Stomach (tissue), 4 donors: ENCODE results near the gene PKLR.
"Not testable (repeated sequence)": the region's sequence is repeated elsewhere in the genome, so short reads cannot be mapped to it uniquely, and the experiment has no call there.

Experiments
- POLR2A ChIP-seq, 4 donors: fragments of 450-650 bp; IDR thresholded peaks; one replicate each; pipeline ENCODE4 v1.6.1; 2016; ENCODE audit warnings: antibody characterized with exemption in 4 of 4, control low read depth in 2 of 4, mild to moderate bottlenecking in 1 of 4, moderate library complexity in 1 of 4
- POLR2AphosphoS5 ChIP-seq, 3 donors: sonication (generic); formaldehyde crosslinking; IDR thresholded peaks; one replicate each; pipeline ENCODE4 v1.6.1; 2016; ENCODE audit warnings: antibody characterized with exemption in 3 of 3
- TF ChIP-seq, protein P1 (sequence below), 7 experiments: fragments of 450-650 bp in 4 of 7; fragments of 200-600 bp in 3 of 7; sonication (generic) in 3 of 7; IDR thresholded peaks; one replicate each; pipeline ENCODE4 v1.5.1; 2016 to 2019; ENCODE audit warnings: antibody characterized with exemption in 7 of 7, control low read depth in 2 of 7, mild to moderate bottlenecking in 1 of 7

DNA sequence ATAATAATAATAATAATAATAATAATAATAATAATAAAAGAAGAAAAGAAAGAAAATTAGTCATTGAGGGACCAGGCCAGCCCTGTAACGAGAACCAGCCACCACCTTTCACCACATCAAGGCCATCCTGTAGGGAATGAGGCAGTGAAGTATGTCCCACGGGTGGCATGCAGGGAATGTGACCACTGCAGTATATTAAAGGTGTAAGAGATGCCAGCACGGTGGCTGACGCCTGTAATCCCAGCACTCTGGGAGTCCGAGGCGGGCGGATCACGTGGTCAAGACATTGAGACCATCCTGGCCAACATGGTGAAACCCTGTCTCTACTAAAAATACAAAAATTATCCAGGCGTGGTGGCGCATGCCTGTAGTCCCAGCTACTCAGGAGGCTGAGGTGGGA, 10.2 kb downstream of the PKLR start:
- TF ChIP-seq, protein P1, sequence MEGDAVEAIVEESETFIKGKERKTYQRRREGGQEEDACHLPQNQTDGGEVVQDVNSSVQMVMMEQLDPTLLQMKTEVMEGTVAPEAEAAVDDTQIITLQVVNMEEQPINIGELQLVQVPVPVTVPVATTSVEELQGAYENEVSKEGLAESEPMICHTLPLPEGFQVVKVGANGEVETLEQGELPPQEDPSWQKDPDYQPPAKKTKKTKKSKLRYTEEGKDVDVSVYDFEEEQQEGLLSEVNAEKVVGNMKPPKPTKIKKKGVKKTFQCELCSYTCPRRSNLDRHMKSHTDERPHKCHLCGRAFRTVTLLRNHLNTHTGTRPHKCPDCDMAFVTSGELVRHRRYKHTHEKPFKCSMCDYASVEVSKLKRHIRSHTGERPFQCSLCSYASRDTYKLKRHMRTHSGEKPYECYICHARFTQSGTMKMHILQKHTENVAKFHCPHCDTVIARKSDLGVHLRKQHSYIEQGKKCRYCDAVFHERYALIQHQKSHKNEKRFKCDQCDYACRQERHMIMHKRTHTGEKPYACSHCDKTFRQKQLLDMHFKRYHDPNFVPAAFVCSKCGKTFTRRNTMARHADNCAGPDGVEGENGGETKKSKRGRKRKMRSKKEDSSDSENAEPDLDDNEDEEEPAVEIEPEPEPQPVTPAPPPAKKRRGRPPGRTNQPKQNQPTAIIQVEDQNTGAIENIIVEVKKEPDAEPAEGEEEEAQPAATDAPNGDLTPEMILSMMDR (IDR thresholded peaks at IDR 0.05) = not testable (repeated sequence)
- TF ChIP-seq POLR2AphosphoS5, POLR2A (IDR thresholded peaks at IDR 0.05): not testable (repeated sequence)
